ENCODE results near the gene WNT7A. TPM values are rescaled to one million over a fixed set of nuclear protein-coding genes. Genes with fewer than 3 reads are reported as not detected.

Gene WNT7A
- total and polyA plus RNA-seq, 2 donors (not counting 3 experiments of a cell fraction or from before 2014, with no cell fraction given): not detected

- FAIRE-seq (no peak), DNase-seq (ENCODE audit: low read depth, low spot score) (no peak)
- Histone ChIP-seq H3K27me3 (ENCODE audit: control insufficient read depth in 2 of 2, insufficient read depth in 2 of 2, low read length in 2 of 2) (peaks cover 25 to 31% of the 10 kb centered on the region in 2 experiments), H2AFZ (ENCODE audit: low read depth, low read length) (no peak overlapping the region), H3K9me1 (replicated peaks; ENCODE audit: control insufficient read depth, extremely low read depth, insufficient read depth, low read length) (no peaks in the 10 kb centered on the region), H4K20me1 (replicated peaks; ENCODE audit: control insufficient read depth, extremely low read depth, insufficient read depth, low read length) (no peaks in the 10 kb centered on the region), H3K4me3 (replicated peaks in 1 of 3; ENCODE audit: insufficient read depth in 1 of 3, low read depth in 1 of 3, low read length in 3 of 3) (no peak overlapping the region), H3K79me2 (ENCODE audit: control insufficient read depth, insufficient read depth, low read length) (no peaks in the 10 kb centered on the region), H3K9me3 (replicated peaks; ENCODE audit: control insufficient read depth, insufficient read depth, low read length) (no peaks in the 10 kb centered on the region), H3K4me2 (ENCODE audit: insufficient read depth, low read length) (no peak overlapping the region), H3K27ac (ENCODE audit: insufficient read depth, low read depth, low read length) (no peak overlapping the region), H3K36me3 (ENCODE audit: control insufficient read depth in 2 of 2, extremely low read depth in 1 of 2, insufficient read depth in 2 of 2, low read length in 2 of 2) (no peaks in the 10 kb centered on the region), H3K4me1 (ENCODE audit: control insufficient read depth, extremely low read depth, insufficient read depth, low read length) (no peaks in the 10 kb centered on the region), H3K9ac (replicated peaks; ENCODE audit: extremely low read depth, insufficient read depth, low read length) (no peak overlapping the region)
- no TSS peak for BruUV-seq (replicated peaks)
- POLR2A ChIA-PET: no interaction called here
- dilution Hi-C loops (cut with MboI; ENCODE audit: extremely low pct_ligation_motif_present, low sequenced_read_pairs) (no loop called here), intact Hi-C loops (cut with micrococcal nuclease) (no loop called here)
- CTCF ChIA-PET: no interaction called here
- no peak for TF ChIP-seq JUN (IDR thresholded peaks at IDR 0.05; ENCODE audit: borderline replicate concordance, insufficient read depth, insufficient read length, low read depth)
- no peak for TF ChIP-seq POLR2A (IDR thresholded peaks at IDR 0.05; ENCODE audit: low read depth, low read length)
- TF ChIP-seq MYC (IDR thresholded peaks at IDR 0.05; ENCODE audit: low read depth, low read length): no peak
- no peak for TF ChIP-seq EZH2 (IDR thresholded peaks at IDR 0.05; ENCODE audit: borderline replicate concordance, low read depth, low read length, severe bottlenecking)
- TF ChIP-seq, protein P1, sequence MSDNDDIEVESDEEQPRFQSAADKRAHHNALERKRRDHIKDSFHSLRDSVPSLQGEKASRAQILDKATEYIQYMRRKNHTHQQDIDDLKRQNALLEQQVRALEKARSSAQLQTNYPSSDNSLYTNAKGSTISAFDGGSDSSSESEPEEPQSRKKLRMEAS (IDR thresholded peaks at IDR 0.05; ENCODE audit: insufficient read depth, insufficient read length): no peak
- TF ChIP-seq FOS (IDR thresholded peaks at IDR 0.05; ENCODE audit: borderline replicate concordance, insufficient read depth, low read length): no peak
- no peak for TF ChIP-seq POLR2AphosphoS5 (IDR thresholded peaks at IDR 0.05; ENCODE audit: insufficient read depth, low read depth, low read length)
- no peak for TF ChIP-seq GATA2 (IDR thresholded peaks at IDR 0.05; ENCODE audit: insufficient read depth, insufficient read length, low read depth, low read length)
- TF ChIP-seq, protein P2, sequence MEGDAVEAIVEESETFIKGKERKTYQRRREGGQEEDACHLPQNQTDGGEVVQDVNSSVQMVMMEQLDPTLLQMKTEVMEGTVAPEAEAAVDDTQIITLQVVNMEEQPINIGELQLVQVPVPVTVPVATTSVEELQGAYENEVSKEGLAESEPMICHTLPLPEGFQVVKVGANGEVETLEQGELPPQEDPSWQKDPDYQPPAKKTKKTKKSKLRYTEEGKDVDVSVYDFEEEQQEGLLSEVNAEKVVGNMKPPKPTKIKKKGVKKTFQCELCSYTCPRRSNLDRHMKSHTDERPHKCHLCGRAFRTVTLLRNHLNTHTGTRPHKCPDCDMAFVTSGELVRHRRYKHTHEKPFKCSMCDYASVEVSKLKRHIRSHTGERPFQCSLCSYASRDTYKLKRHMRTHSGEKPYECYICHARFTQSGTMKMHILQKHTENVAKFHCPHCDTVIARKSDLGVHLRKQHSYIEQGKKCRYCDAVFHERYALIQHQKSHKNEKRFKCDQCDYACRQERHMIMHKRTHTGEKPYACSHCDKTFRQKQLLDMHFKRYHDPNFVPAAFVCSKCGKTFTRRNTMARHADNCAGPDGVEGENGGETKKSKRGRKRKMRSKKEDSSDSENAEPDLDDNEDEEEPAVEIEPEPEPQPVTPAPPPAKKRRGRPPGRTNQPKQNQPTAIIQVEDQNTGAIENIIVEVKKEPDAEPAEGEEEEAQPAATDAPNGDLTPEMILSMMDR (IDR thresholded peaks at IDR 0.05; ENCODE audit: extremely low read depth in 1 of 2, insufficient read depth in 1 of 2, low read depth in 1 of 2, low read length in 2 of 2): no peak
Observed at GRCh38 chr3:13874891-13875290, 5.0 kb downstream of the WNT7A start.
